Measurements from ENCODE around the gene ATG10. TPM values are rescaled to one million over a fixed set of nuclear protein-coding genes. Genes with fewer than 3 reads are reported as not detected.

The ATG10 gene
- total RNA-seq, 1 experiment from 2014 or later = 11.8 TPM

DNA sequence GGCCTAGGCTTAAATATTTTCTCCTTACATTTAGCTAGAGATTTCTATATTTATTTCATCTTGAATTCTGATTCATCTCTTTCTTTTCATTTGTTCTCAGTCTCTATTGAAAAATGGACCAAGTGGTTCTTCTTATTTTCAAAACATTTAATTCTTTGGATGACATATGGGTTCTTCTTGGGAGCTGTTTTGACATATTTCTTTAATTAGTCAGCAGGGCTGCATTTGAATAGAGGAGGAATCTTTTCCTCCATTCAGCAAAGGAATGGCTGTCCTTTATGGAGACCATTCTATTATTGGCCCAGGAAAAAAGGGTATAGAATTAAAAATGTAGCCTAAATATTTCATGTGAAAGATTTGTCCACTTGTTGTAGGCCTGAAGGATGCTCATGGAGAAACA, 196.5 kb downstream of the ATG10 start:
- H3K27me3 ChIP-seq (ENCODE audit: low read length) = no peaks in the 10 kb centered on the region
- no peak for ATAC-seq
- H3K4me1 ChIP-seq (ENCODE audit: insufficient read depth, low read length) = peaks cover 25% of the 10 kb centered on the region
- no TSS peak for BruUV-seq (replicated peaks)
- intact Hi-C loops (cut with micrococcal nuclease) = loop anchor here (5.0 kb wide), 1 partner anchor 196 kb away; the partner anchor contains the start of gene ATG10
- no peaks in the 10 kb centered on the region for H3K36me3 ChIP-seq (ENCODE audit: low read depth, low read length)
- H3F3A ChIP-seq (ENCODE audit: low read length, unreplicated experiment) = no peaks in the 10 kb centered on the region
- no peak overlapping the region for H2AFZ ChIP-seq (ENCODE audit: low read length)
- ChIA-PET CTCF (no interaction called here), POLR2A (ENCODE audit: unreplicated experiment) (no interaction called here)
- H3K9ac ChIP-seq (ENCODE audit: low read length) = no peak overlapping the region
- no peaks in the 10 kb centered on the region for H3K79me2 ChIP-seq (ENCODE audit: low read length)
- no peaks in the 10 kb centered on the region for H3K9me3 ChIP-seq (ENCODE audit: low read length)
- DNase-seq = no peak
- H3K9me2 ChIP-seq (replicated peaks; ENCODE audit: low read length) = no peaks in the 10 kb centered on the region
- no peaks in the 10 kb centered on the region for H4K20me1 ChIP-seq (ENCODE audit: low read length)
- H3K4me2 ChIP-seq (ENCODE audit: low read length) = no peak overlapping the region
- TF ChIP-seq EZH2 (IDR thresholded peaks at IDR 0.05; ENCODE audit: low read length, unreplicated experiment) (no peak), EZH2phosphoT487 (IDR thresholded peaks at IDR 0.05; ENCODE audit: borderline replicate concordance, low read length) (no peak)
- TF ChIP-seq, protein P1, sequence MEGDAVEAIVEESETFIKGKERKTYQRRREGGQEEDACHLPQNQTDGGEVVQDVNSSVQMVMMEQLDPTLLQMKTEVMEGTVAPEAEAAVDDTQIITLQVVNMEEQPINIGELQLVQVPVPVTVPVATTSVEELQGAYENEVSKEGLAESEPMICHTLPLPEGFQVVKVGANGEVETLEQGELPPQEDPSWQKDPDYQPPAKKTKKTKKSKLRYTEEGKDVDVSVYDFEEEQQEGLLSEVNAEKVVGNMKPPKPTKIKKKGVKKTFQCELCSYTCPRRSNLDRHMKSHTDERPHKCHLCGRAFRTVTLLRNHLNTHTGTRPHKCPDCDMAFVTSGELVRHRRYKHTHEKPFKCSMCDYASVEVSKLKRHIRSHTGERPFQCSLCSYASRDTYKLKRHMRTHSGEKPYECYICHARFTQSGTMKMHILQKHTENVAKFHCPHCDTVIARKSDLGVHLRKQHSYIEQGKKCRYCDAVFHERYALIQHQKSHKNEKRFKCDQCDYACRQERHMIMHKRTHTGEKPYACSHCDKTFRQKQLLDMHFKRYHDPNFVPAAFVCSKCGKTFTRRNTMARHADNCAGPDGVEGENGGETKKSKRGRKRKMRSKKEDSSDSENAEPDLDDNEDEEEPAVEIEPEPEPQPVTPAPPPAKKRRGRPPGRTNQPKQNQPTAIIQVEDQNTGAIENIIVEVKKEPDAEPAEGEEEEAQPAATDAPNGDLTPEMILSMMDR (conservative IDR thresholded peaks at IDR 0.05; ENCODE audit: low read depth, low read length) = no peak
- H3K4me3 ChIP-seq (ENCODE audit: low read length) = no peak overlapping the region
- H3K27ac ChIP-seq (ENCODE audit: low read length) = no peak overlapping the region

DNA sequence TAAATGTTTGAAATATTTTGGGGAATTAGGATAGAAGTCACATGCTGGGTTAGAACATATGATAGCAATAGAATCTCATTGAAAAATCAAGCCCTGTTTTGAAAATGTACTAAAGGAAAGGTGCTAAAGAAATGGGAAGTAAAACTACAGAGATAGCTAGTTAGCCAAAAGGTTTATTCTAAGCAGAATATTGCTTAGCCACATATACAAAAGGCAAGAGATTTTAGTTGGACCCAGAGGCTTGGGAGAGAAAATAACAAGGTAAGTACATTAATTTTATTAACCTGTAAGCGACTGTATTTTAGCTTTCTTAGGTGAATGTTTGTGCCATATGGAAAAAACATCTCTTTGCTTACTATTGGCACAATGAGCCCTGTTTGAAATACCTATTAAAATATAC, 198.1 kb downstream of the ATG10 start:
- Histone ChIP-seq H3K4me3 (ENCODE audit: low read length) (no peak overlapping the region), H2AFZ (ENCODE audit: low read length) (no peak overlapping the region), H3K4me2 (ENCODE audit: low read length) (no peak overlapping the region), H3K9me2 (replicated peaks; ENCODE audit: low read length) (no peaks in the 10 kb centered on the region), H4K20me1 (ENCODE audit: low read length) (no peaks in the 10 kb centered on the region), H3K36me3 (ENCODE audit: low read depth, low read length) (no peaks in the 10 kb centered on the region; the same call in 1 of the 2 replicates), H3K4me1 (ENCODE audit: insufficient read depth, low read length) (peaks cover 9% of the 10 kb centered on the region), H3K9ac (ENCODE audit: low read length) (no peak overlapping the region), H3K79me2 (ENCODE audit: low read length) (no peaks in the 10 kb centered on the region), H3F3A (ENCODE audit: low read length, unreplicated experiment) (no peaks in the 10 kb centered on the region), H3K27me3 (ENCODE audit: low read length) (no peaks in the 10 kb centered on the region), H3K9me3 (ENCODE audit: low read length) (no peaks in the 10 kb centered on the region), H3K27ac (ENCODE audit: low read length) (no peak overlapping the region)
- BruUV-seq (replicated peaks) = no TSS peak
- intact Hi-C loops (cut with micrococcal nuclease) = loop anchor here (5.0 kb wide), 1 partner anchor 198 kb away; the partner anchor contains the start of gene ATG10
- POLR2A ChIA-PET (ENCODE audit: unreplicated experiment) = no interaction called here
- CTCF ChIA-PET = no interaction called here
- no peak for ATAC-seq
- DNase-seq = no peak
- TF ChIP-seq EZH2 (IDR thresholded peaks at IDR 0.05; ENCODE audit: low read length, unreplicated experiment) (no peak), EZH2phosphoT487 (IDR thresholded peaks at IDR 0.05; ENCODE audit: borderline replicate concordance, low read length) (no peak)
- TF ChIP-seq, protein P1 (conservative IDR thresholded peaks at IDR 0.05; ENCODE audit: low read depth, low read length) = no peak

- no peak overlapping the region for H3K9ac ChIP-seq (ENCODE audit: low read length)
- BruUV-seq (replicated peaks) = no TSS peak
Measured at GRCh38 chr5:82174128-82174918, 202.5 kb downstream of the ATG10 start.

More at GRCh38 chr5:82174128-82174918, 202.5 kb downstream of the ATG10 start:
- no peaks in the 10 kb centered on the region; the same call in 1 of the 2 replicates for H3K36me3 ChIP-seq (ENCODE audit: low read depth, low read length)
- TF ChIP-seq, protein P1 (conservative IDR thresholded peaks at IDR 0.05; ENCODE audit: low read depth, low read length) = peak; percentile 92
- no peak for TF ChIP-seq EZH2 (IDR thresholded peaks at IDR 0.05; ENCODE audit: low read length, unreplicated experiment)
- TF ChIP-seq EZH2phosphoT487 (IDR thresholded peaks at IDR 0.05; ENCODE audit: borderline replicate concordance, low read length) = no peak
- peak; percentile 76 for ATAC-seq
- H3K9me2 ChIP-seq (replicated peaks; ENCODE audit: low read length) = no peaks in the 10 kb centered on the region
- CTCF ChIA-PET = no interaction called here
- intact Hi-C loops (cut with micrococcal nuclease) = loop anchor here (1.0 kb wide), 1 partner anchor 51 kb away; no protein-coding TSS in a partner anchor
- DNase-seq = peak; percentile 79
- no peak overlapping the region for H3K27ac ChIP-seq (ENCODE audit: low read length)
- H3K27me3 ChIP-seq (ENCODE audit: low read length) = no peaks in the 10 kb centered on the region
- peaks cover 6% of the 10 kb centered on the region for H3K4me1 ChIP-seq (ENCODE audit: insufficient read depth, low read length)
- POLR2A ChIA-PET (ENCODE audit: unreplicated experiment) = no interaction called here
- H3K9me3 ChIP-seq (ENCODE audit: low read length) = no peaks in the 10 kb centered on the region
- H3K4me3 ChIP-seq (ENCODE audit: low read length) = no peak overlapping the region
- H4K20me1 ChIP-seq (ENCODE audit: low read length) = no peaks in the 10 kb centered on the region
- H3K79me2 ChIP-seq (ENCODE audit: low read length) = no peaks in the 10 kb centered on the region
- H3F3A ChIP-seq (ENCODE audit: low read length, unreplicated experiment) = no peaks in the 10 kb centered on the region
- no peak overlapping the region for H3K4me2 ChIP-seq (ENCODE audit: low read length)
- no peak overlapping the region for H2AFZ ChIP-seq (ENCODE audit: low read length)
